ENCODE measurements around the gene HHLA2. TPM values are rescaled to one million over a fixed set of nuclear protein-coding genes. Genes with fewer than 3 reads are reported as not detected.

HHLA2 gene
- total RNA-seq, 1 donor from 2014 or later = 2.3 TPM

DNA sequence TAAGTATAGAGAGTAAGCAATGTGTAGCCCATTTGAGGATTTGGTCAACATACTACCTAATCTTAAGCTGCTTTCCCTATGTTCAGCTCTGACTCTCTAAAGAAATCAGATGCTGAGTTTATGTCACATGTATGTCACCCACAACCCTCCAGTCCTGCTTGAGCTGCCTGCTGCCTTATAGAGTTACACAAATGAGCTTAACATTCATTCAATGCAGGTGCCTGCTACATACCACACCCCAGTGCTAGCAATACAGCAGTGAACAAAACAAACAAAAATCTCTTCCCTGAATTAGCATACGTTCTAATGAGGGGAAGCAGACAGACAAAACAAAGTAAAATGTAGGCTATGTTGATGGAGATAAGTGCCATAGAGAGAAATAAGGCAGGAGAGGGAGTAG, 93.0 kb downstream of the HHLA2 start:
- Mint-ChIP-seq H3K27me3 (no peaks in the 10 kb centered on the region), H3K36me3 (no peaks in the 10 kb centered on the region), H3K27ac (no peak overlapping the region), H3K9me3 (no peaks in the 10 kb centered on the region), H3K4me1 (ENCODE audit: unreplicated experiment) (peaks cover 13% of the 10 kb centered on the region), H3K4me3 (no peak overlapping the region)
- TF ChIP-seq, protein P1, sequence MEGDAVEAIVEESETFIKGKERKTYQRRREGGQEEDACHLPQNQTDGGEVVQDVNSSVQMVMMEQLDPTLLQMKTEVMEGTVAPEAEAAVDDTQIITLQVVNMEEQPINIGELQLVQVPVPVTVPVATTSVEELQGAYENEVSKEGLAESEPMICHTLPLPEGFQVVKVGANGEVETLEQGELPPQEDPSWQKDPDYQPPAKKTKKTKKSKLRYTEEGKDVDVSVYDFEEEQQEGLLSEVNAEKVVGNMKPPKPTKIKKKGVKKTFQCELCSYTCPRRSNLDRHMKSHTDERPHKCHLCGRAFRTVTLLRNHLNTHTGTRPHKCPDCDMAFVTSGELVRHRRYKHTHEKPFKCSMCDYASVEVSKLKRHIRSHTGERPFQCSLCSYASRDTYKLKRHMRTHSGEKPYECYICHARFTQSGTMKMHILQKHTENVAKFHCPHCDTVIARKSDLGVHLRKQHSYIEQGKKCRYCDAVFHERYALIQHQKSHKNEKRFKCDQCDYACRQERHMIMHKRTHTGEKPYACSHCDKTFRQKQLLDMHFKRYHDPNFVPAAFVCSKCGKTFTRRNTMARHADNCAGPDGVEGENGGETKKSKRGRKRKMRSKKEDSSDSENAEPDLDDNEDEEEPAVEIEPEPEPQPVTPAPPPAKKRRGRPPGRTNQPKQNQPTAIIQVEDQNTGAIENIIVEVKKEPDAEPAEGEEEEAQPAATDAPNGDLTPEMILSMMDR (conservative IDR thresholded peaks at IDR 0.05) = no peak
- DNase-seq (ENCODE audit: extremely low spot score, unreplicated experiment) = no peak

GRCh38 chr3:108391917-108392593, 95.7 kb downstream of the HHLA2 start:
- H3K36me3 Mint-ChIP-seq = no peaks in the 10 kb centered on the region
- H3K4me1 Mint-ChIP-seq (ENCODE audit: unreplicated experiment) = peaks cover 13% of the 10 kb centered on the region
- TF ChIP-seq, protein P1 (conservative IDR thresholded peaks at IDR 0.05) = no peak
- no peak overlapping the region for H3K4me3 Mint-ChIP-seq
- no peak for DNase-seq (ENCODE audit: extremely low spot score, unreplicated experiment)
- H3K9me3 Mint-ChIP-seq = peaks cover 4% of the 10 kb centered on the region
- no peak overlapping the region for H3K27ac Mint-ChIP-seq
- peaks cover under 1% of the 10 kb centered on the region for H3K27me3 Mint-ChIP-seq

GRCh38 chr3:108393128-108393900, 97.0 kb downstream of the HHLA2 start:
- TF ChIP-seq, protein P1 (conservative IDR thresholded peaks at IDR 0.05) = no peak
- peaks cover 4% of the 10 kb centered on the region for H3K9me3 Mint-ChIP-seq
- H3K36me3 Mint-ChIP-seq = no peaks in the 10 kb centered on the region
- peaks cover 9% of the 10 kb centered on the region for H3K4me1 Mint-ChIP-seq (ENCODE audit: unreplicated experiment)
- H3K4me3 Mint-ChIP-seq = no peak overlapping the region
- H3K27me3 Mint-ChIP-seq = peaks cover 5% of the 10 kb centered on the region
- no peak overlapping the region for H3K27ac Mint-ChIP-seq
- no peak for DNase-seq (ENCODE audit: extremely low spot score, unreplicated experiment)

DNA sequence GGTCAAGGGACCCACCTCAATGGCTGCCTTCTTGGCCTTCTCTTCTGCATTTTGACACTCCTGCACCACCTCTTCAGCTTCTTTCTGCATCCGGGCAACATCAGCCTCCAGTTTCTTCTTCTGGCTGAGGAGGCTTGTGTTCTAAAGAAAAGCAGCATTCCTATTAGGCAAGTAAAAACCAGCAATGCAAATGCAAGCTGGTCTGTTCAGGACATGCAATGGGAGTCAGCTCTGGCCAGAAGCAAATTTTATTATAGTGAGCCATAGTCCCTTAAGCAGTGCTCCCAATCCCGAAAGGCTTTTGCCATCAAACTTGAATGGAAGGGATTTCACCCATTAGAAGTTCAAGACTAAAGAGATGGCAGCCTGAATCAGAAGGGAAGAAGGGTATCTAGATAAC, 97.7 kb downstream of the HHLA2 start:
- Mint-ChIP-seq H3K36me3 (no peaks in the 10 kb centered on the region), H3K9me3 (peaks cover 4% of the 10 kb centered on the region), H3K4me1 (ENCODE audit: unreplicated experiment) (peaks cover 9% of the 10 kb centered on the region), H3K27me3 (peaks cover 5% of the 10 kb centered on the region), H3K27ac (no peak overlapping the region), H3K4me3 (no peak overlapping the region)
- no peak for DNase-seq (ENCODE audit: extremely low spot score, unreplicated experiment)
- TF ChIP-seq, protein P1 (conservative IDR thresholded peaks at IDR 0.05) = no peak

GRCh38 chr3:108394563-108394962, 98.2 kb downstream of the HHLA2 start:
- H3K9me3 Mint-ChIP-seq = peaks cover 4% of the 10 kb centered on the region
- H3K27me3 Mint-ChIP-seq = peaks cover 5% of the 10 kb centered on the region
- peaks cover 9% of the 10 kb centered on the region for H3K4me1 Mint-ChIP-seq (ENCODE audit: unreplicated experiment)
- H3K27ac Mint-ChIP-seq = no peak overlapping the region
- no peak for DNase-seq (ENCODE audit: extremely low spot score, unreplicated experiment)
- no peak overlapping the region for H3K4me3 Mint-ChIP-seq
- H3K36me3 Mint-ChIP-seq = no peaks in the 10 kb centered on the region
- TF ChIP-seq, protein P1 (conservative IDR thresholded peaks at IDR 0.05) = no peak

Data from type B pancreatic cell (in vitro differentiated cells).